HepG2 (cell line): ENCODE data around the gene GTPBP6. TPM values are rescaled to one million over a fixed set of nuclear protein-coding genes. Genes with fewer than 3 reads are reported as not detected.

ENCODE experiments used
- BORCS8-MEF2B ChIP-seq: sonication (generic); formaldehyde crosslinking; IDR thresholded peaks from 2 replicates; pipeline ENCODE4 v1.8.0; 2022; ENCODE audit warnings: mild to moderate bottlenecking, missing genetic modification reagents
- CC2D1A ChIP-seq: sonication (generic); formaldehyde crosslinking; IDR thresholded peaks from 2 replicates; pipeline ENCODE4 v1.8.1; 2023; ENCODE audit warnings: mild to moderate bottlenecking, missing genetic modification reagents
- HHEX ChIP-seq: IDR thresholded peaks from 2 replicates; pipeline ENCODE4 v1.6.1; 2016; ENCODE audit warnings: control low read depth
- HIVEP1 ChIP-seq: sonication (generic); formaldehyde crosslinking; IDR thresholded peaks from 2 replicates; pipeline ENCODE4 v1.4.0; 2020; ENCODE audit warnings: mild to moderate bottlenecking, missing genetic modification reagents
- HMGA1 ChIP-seq: sonication (generic); formaldehyde crosslinking; conservative IDR thresholded peaks from 2 replicates; pipeline ENCODE4 v1.4.0; 2020; ENCODE audit warnings: missing genetic modification reagents
- KLF12 ChIP-seq: sonication (generic); formaldehyde crosslinking; IDR thresholded peaks from 2 replicates; pipeline ENCODE4 v1.4.0; 2020; ENCODE audit warnings: missing genetic modification reagents, borderline replicate concordance
- KLF15 ChIP-seq: sonication (generic); formaldehyde crosslinking; IDR thresholded peaks from 2 replicates; pipeline ENCODE4 v1.8.1; 2023; ENCODE audit warnings: borderline replicate concordance, mild to moderate bottlenecking, inconsistent platforms, missing genetic modification reagents, mixed read lengths
- KLF16 ChIP-seq, 2 experiments: sonication (generic) in 1 of 2; formaldehyde crosslinking in 1 of 2; IDR thresholded peaks; 2 replicates each; pipeline versions ENCODE4 v1.6.1 to v1.8.0; 2016 to 2023; ENCODE audit warnings: missing genetic modification reagents in 2 of 2, missing compliant biosample characterization in 1 of 2
- KMT2A ChIP-seq: sonication (generic); formaldehyde crosslinking; IDR thresholded peaks from 2 replicates; pipeline ENCODE4 v1.4.0; 2020; ENCODE audit warnings: missing genetic modification reagents
- MED1 ChIP-seq: sonication (generic); formaldehyde crosslinking; IDR thresholded peaks from 2 replicates; pipeline ENCODE4 v1.4.0; 2020; ENCODE audit warnings: missing genetic modification reagents
- NFATC3 ChIP-seq: sonication (generic); formaldehyde crosslinking; IDR thresholded peaks from 2 replicates; pipeline ENCODE4 v1.5.1; 2020; ENCODE audit warnings: mild to moderate bottlenecking, missing genetic modification reagents
- NFE2L2 ChIP-seq: fragments of 150-350 bp; IDR thresholded peaks from 2 replicates; pipeline ENCODE4 v1.6.1; 2014; ENCODE audit warnings: low read length
- NFIB ChIP-seq: sonication (generic); formaldehyde crosslinking; IDR thresholded peaks from 2 replicates; pipeline ENCODE4 v1.9.0; 2021; ENCODE audit warnings: missing genetic modification reagents, mild to moderate bottlenecking, borderline replicate concordance
- NFRKB ChIP-seq: fragments of 450-650 bp; IDR thresholded peaks from 2 replicates; pipeline ENCODE4 v1.6.1; 2017
- PAF1 ChIP-seq: IDR thresholded peaks from 2 replicates; pipeline ENCODE4 v1.6.1; 2016; ENCODE audit warnings: missing genetic modification reagents, missing compliant biosample characterization
- POLR2AphosphoS2 ChIP-seq: IDR thresholded peaks from 2 replicates; pipeline ENCODE4 v1.6.1; 2011; ENCODE audit warnings: low read depth, low read length, improper control_type of control experiment
- RNF2 ChIP-seq: fragments of 450-650 bp; conservative IDR thresholded peaks from 2 replicates; pipeline ENCODE4 v1.6.1; 2016; ENCODE audit warnings: low read depth
- SAP130 ChIP-seq: IDR thresholded peaks from 2 replicates; pipeline ENCODE4 v1.6.1; 2016; ENCODE audit warnings: low read depth
- SRSF1 ChIP-seq: fragments of 200-400 bp; formaldehyde crosslinking; optimal IDR thresholded peaks from 2 replicates; pipeline ENCODE3; 2017; ENCODE audit warnings: mild to moderate bottlenecking, low read depth, low read length, moderate library complexity
- TGIF2 ChIP-seq: IDR thresholded peaks from 2 replicates; pipeline ENCODE4 v1.6.1; 2016; ENCODE audit warnings: control low read depth, missing compliant biosample characterization
- ZBTB1 ChIP-seq: sonication (generic); formaldehyde crosslinking; IDR thresholded peaks from 2 replicates; pipeline ENCODE4 v1.4.0; 2020; ENCODE audit warnings: missing genetic modification reagents, borderline replicate concordance
- ZMAT3 ChIP-seq: sonication (generic); formaldehyde crosslinking; conservative IDR thresholded peaks from 2 replicates; pipeline ENCODE4 v1.7.0; 2021; ENCODE audit warnings: missing genetic modification reagents
- ZNF282 ChIP-seq: fragments of 450-650 bp; IDR thresholded peaks from 2 replicates; pipeline ENCODE4 v1.6.1; 2018; ENCODE audit not compliant: partially characterized antibody
- ZNF343 ChIP-seq: sonication (generic); formaldehyde crosslinking; IDR thresholded peaks from 2 replicates; pipeline ENCODE4 v1.4.0; 2020; ENCODE audit warnings: mild to moderate bottlenecking, missing genetic modification reagents
- ZNF430 ChIP-seq: sonication (generic); formaldehyde crosslinking; IDR thresholded peaks from 2 replicates; pipeline ENCODE4 v1.9.0; 2021; ENCODE audit warnings: mild to moderate bottlenecking, missing genetic modification reagents
- ZNF546 ChIP-seq: sonication (generic); formaldehyde crosslinking; conservative IDR thresholded peaks from 2 replicates; pipeline ENCODE4 v1.8.1; 2023; ENCODE audit warnings: mild to moderate bottlenecking, missing genetic modification reagents
- ZNF552 ChIP-seq: sonication (generic); formaldehyde crosslinking; IDR thresholded peaks from 2 replicates; pipeline ENCODE4 v1.9.0; 2022; ENCODE audit warnings: missing genetic modification reagents, mild to moderate bottlenecking, borderline replicate concordance
- polyA plus RNA-seq, 8 experiments: library from polyadenylated mRNA; depleted of rRNA in 3 of 8; stranded (reverse) in 7 of 8; unstranded in 1 of 8; fragments of >200 nt; fragmentation: Illumina TruSeq in 4 of 8; extraction: Trizol in 4 of 8; gene quantifications; 2 replicates each; pipeline versions ENCODE4 v1.2.1 to v1.2.3, GENCODE V29; 2011 to 2016; ENCODE audit warnings: low read depth in 4 of 8, missing spikeins in 1 of 8, mixed read lengths in 1 of 8; ENCODE audit not compliant: insufficient read depth in 1 of 8
- total RNA-seq, 5 experiments: library from RNA; depleted of rRNA; stranded (reverse); fragments of >200 nt; fragmentation: Illumina TruSeq; extraction: Trizol; gene quantifications; 2 replicates each; pipeline ENCODE4 v1.2.3, GENCODE V29; 2016; ENCODE audit warnings: low read depth in 1 of 5
- TF ChIP-seq, protein P1 (sequence below): sonication (generic); formaldehyde crosslinking; IDR thresholded peaks from 2 replicates; pipeline ENCODE4 v1.5.0; 2020; ENCODE audit warnings: missing genetic modification reagents
- TF ChIP-seq, protein P2 (sequence below): IDR thresholded peaks from 2 replicates; pipeline ENCODE4 v1.6.1; 2016; ENCODE audit warnings: low read depth
- TF ChIP-seq, protein P3 (sequence below): sonication (generic); formaldehyde crosslinking; IDR thresholded peaks from 2 replicates; pipeline ENCODE4 v1.8.0; 2022; ENCODE audit warnings: missing genetic modification reagents, mild to moderate bottlenecking, moderate library complexity, borderline replicate concordance

The GTPBP6 gene
- total and polyA plus RNA-seq, 2 of the 13 experiments (the other 11 are each of a cell fraction or from before 2014, with no cell fraction given) = 20.2 to 39.6 TPM

DNA sequence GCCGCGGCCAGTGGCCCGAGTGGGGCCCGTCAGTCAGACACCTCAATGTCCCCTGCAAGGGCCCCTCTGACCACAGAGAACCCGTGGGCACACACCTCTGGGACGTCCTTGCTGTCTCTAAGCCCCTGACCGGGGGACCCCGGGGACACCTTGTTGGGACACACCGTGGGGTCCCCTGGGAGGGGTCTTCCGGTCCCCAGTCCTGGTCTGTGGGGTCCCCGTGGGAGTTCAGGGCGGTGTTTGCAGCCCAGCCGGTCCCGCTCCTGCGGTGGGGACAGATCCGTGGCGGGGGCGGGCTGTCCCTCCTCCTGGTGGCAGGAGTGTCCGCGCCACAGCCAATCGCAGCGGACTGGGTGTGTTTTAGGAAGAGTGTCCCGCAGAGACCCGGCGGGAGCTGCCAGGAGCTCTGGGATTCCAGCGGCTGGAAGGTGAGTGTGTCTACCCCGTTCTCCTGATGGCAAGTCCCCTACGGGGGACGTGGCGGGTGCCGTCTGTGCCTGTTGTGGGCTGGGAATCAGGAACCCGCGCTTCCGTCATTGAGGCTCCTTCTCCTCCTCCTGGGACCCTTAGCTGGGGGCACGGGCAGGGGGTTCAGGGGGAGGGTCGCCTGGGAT, 42.5 kb downstream of the GTPBP6 start (continued):
- peak; percentile 73 for TF ChIP-seq SRSF1
- no peak for TF ChIP-seq ZBTB1 (CRISPR knock-in tag)
- TF ChIP-seq NFATC3 = 0 out of 2 replicates have a peak, but pooled peaks have one; percentile 65
- TF ChIP-seq CC2D1A (CRISPR knock-in tag) = no peak
- no peak for TF ChIP-seq POLR2AphosphoS2
- TF ChIP-seq TGIF2 (CRISPR knock-in tag) = 0 out of 2 replicates have a peak, but pooled peaks have one; percentile 46
- no peak; the same call in 1 of the 2 replicates for TF ChIP-seq KLF15 (CRISPR knock-in tag)
- TF ChIP-seq MED1 (CRISPR knock-in tag) = peak; percentile 55
- TF ChIP-seq, protein P1, sequence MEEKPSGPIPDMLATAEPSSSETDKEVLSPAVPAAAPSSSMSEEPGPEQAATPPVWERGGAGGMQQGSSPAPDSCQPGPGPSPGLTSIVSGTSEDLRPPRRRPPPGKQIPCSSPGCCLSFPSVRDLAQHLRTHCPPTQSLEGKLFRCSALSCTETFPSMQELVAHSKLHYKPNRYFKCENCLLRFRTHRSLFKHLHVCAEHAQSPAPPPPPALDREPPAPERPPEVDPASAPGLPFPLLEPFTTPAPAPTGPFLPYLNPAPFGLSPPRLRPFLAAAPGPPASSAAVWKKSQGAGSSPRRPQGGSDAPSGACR (CRISPR knock-in tag) = no peak
- TF ChIP-seq HHEX (CRISPR knock-in tag) = no peak
- TF ChIP-seq NFIB (CRISPR knock-in tag) = no peak
- TF ChIP-seq NFE2L2 = no peak
- no peak for TF ChIP-seq NFRKB
- TF ChIP-seq ZNF552 (CRISPR knock-in tag) = no peak
- TF ChIP-seq ZNF282 = no peak
- TF ChIP-seq HIVEP1 = 0 out of 2 replicates have a peak, but pooled peaks have one; percentile 16
- no peak for TF ChIP-seq KLF12 (CRISPR knock-in tag)
- TF ChIP-seq, protein P2, sequence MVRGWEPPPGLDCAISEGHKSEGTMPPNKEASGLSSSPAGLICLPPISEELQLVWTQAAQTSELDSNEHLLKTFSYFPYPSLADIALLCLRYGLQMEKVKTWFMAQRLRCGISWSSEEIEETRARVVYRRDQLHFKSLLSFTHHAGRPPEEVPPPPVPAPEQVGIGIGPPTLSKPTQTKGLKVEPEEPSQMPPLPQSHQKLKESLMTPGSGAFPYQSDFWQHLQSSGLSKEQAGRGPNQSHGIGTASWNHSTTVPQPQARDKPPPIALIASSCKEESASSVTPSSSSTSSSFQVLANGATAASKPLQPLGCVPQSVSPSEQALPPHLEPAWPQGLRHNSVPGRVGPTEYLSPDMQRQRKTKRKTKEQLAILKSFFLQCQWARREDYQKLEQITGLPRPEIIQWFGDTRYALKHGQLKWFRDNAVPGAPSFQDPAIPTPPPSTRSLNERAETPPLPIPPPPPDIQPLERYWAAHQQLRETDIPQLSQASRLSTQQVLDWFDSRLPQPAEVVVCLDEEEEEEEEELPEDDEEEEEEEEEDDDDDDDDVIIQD (CRISPR knock-in tag) = no peak
- TF ChIP-seq ZNF343 (CRISPR knock-in tag) = no peak
- TF ChIP-seq RNF2 = no peak
- peak; percentile 40; the same call in 1 of the 2 replicates for TF ChIP-seq ZNF430 (CRISPR knock-in tag)
- peak; percentile 87 for TF ChIP-seq SAP130 (CRISPR knock-in tag)
- no peak for TF ChIP-seq ZMAT3 (CRISPR knock-in tag)
- no peak for TF ChIP-seq BORCS8-MEF2B (CRISPR knock-in tag)
- 0 out of 2 replicates have a peak, but pooled peaks have one; percentile 30 for TF ChIP-seq KMT2A
- no peak for TF ChIP-seq KLF16 (CRISPR knock-in tag; IDR thresholded peaks at IDR 0.05)
- TF ChIP-seq, protein P3, sequence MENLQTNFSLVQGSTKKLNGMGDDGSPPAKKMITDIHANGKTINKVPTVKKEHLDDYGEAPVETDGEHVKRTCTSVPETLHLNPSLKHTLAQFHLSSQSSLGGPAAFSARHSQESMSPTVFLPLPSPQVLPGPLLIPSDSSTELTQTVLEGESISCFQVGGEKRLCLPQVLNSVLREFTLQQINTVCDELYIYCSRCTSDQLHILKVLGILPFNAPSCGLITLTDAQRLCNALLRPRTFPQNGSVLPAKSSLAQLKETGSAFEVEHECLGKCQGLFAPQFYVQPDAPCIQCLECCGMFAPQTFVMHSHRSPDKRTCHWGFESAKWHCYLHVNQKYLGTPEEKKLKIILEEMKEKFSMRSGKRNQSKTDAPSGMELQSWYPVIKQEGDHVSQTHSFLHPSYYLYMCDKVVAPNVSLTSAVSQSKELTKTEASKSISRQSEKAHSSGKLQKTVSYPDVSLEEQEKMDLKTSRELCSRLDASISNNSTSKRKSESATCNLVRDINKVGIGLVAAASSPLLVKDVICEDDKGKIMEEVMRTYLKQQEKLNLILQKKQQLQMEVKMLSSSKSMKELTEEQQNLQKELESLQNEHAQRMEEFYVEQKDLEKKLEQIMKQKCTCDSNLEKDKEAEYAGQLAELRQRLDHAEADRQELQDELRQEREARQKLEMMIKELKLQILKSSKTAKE (CRISPR knock-in tag) = peak; percentile 31; the same call in 1 of the 2 replicates
- no peak for TF ChIP-seq HMGA1 (CRISPR knock-in tag)
- TF ChIP-seq ZNF546 (CRISPR knock-in tag) = no peak
- no peak for TF ChIP-seq PAF1 (CRISPR knock-in tag)
